HUES64 (cell line): ENCODE measurements around the gene NR3C2.

Source experiments
- H3K27ac ChIP-seq: 2 replicates; pipeline ENCODE4 v1.7.0; 2013; ENCODE audit warnings: low read depth, low read length, inconsistent platforms
- H3K27me3 ChIP-seq: 2 replicates; pipeline ENCODE4 v1.6.1; 2013; ENCODE audit warnings: mild to moderate bottlenecking, low read length; ENCODE audit not compliant: insufficient read depth
- H3K36me3 ChIP-seq: 2 replicates; pipeline ENCODE4 v1.6.1; 2013; ENCODE audit warnings: mild to moderate bottlenecking, low read length; ENCODE audit not compliant: insufficient read depth
- H3K4me1 ChIP-seq: 2 replicates; pipeline ENCODE4 v1.6.1; 2013; ENCODE audit warnings: mild to moderate bottlenecking, low read length, moderate library complexity; ENCODE audit not compliant: insufficient read depth
- H3K4me3 ChIP-seq: 2 replicates; pipeline ENCODE4 v1.5.1; 2013; ENCODE audit warnings: mild to moderate bottlenecking, low read length, moderate library complexity
- H3K9ac ChIP-seq: 2 replicates; pipeline ENCODE4 v1.6.1; 2013; ENCODE audit warnings: mild to moderate bottlenecking, low read depth, low read length
- H3K9me3 ChIP-seq: 2 replicates; pipeline ENCODE4 v1.6.1; 2013; ENCODE audit warnings: low read depth, low read length; ENCODE audit not compliant: insufficient read depth
- WGBS: fragments of 150-250, 120-280 bp; methylation state at CpG from one replicate; pipeline ENCODE4 v1.1.7; 2013; ENCODE audit warnings: missing lambda C conversion rate; 5-methylcytosine and 5-hydroxymethylcytosine counted together

NR3C2 gene

DNA sequence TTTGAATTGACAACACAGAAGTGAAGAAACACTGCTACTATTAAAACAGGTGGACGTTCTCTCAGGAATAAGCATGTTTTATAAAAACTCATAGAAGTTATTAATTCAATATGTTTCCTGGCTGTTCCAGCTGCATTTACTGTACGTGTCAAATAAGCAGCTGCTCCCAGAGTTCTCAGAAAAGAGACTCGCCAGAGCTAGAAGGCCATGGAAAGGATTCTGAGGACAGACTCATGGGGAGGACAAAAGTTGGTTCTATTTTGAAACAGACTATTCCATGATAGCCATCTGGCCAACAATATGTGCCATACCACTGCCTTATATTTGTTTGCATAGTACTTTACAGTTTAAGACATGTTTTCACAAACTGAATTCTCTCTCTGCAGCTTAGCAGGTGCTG lies 136.5 kb downstream of the NR3C2 start:
- Histone ChIP-seq H3K4me3 (no peak overlapping the region), H3K4me1 (no peaks in the 10 kb centered on the region), H3K36me3 (no peaks in the 10 kb centered on the region), H3K9ac (no peak overlapping the region), H3K27me3 (no peaks in the 10 kb centered on the region), H3K9me3 (peaks cover 12% of the 10 kb centered on the region), H3K27ac (no peak overlapping the region)
- WGBS: 75% methylated on average over 2 of the region's 3 CpGs

DNA sequence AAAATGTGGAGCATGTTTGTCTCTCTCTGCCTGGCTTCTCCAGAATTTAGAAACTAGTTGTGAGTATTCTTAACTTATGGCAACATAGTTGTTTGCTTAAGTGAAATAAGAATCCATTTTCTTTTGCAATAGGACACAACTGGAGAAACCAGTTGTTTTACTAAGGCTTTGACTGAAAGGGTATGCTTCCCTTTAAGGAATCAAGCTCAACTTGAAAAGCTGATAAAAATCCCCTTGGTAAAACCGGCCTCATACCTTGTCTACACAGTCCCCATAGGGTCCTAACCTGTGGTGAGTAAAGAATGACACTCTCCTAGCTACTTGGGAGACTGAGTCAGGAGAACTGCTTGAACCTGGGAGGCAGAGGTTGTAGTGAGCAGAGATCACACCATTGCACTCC lies 139.8 kb downstream of the NR3C2 start:
- Histone ChIP-seq H3K27me3 (no peaks in the 10 kb centered on the region), H3K9ac (no peak overlapping the region)
- 80% methylated on average over 1 of the region's 1 CpG for WGBS

DNA sequence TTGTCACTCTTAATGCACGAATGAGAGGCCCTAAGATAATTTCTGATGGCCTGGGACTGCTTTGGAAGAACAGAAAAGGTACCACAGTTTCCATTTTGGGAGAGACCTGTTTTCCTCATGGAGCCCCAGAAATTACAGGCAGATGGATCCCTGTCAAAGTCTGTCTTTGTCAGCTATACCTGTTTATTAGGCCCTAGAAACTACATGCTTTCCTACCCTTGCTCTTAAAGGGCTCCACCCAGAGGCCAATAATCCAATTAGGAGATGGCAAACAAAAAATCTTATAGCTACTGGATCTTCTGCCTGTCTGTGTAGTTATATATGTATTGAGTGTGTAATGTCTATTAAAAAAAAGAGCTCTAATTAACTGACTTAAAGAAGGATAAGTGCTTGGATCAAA lies 141.3 kb downstream of the NR3C2 start:
- 97% methylated on average over 1 of the region's 1 CpG for WGBS
- no peak overlapping the region for H3K4me3 ChIP-seq
- no peaks in the 10 kb centered on the region for H3K36me3 ChIP-seq

More for the DNA sequence above, 139.8 kb downstream of the NR3C2 start:
- Histone ChIP-seq H3K9me3 (peaks cover 43% of the 10 kb centered on the region), H3K27ac (no peak overlapping the region), H3K4me1 (no peaks in the 10 kb centered on the region), H3K36me3 (no peaks in the 10 kb centered on the region), H3K4me3 (no peak overlapping the region)

DNA sequence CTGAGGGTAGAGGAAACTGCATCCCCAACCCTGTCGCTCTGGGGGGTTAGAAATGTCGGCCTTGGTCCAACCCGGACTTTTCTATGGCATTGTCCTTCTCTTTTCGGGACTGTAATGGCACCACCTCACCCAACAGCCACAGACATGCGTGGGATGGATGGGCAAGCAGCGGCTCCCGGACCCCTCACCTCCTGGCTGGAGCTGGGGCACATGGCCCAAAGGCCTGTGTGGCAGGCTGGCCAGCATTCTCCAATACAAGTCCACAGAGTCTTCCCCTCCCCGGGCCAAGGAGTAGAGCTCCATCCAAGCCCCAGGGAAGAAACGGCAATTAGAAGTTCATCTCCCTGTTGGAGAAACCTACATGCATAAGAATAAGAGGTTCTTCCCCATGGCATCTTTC lies 142.9 kb downstream of the NR3C2 start:
- H3K4me1 ChIP-seq: no peaks in the 10 kb centered on the region
- no peaks in the 10 kb centered on the region for H3K36me3 ChIP-seq
- no peak overlapping the region for H3K27ac ChIP-seq
- peaks cover 43% of the 10 kb centered on the region for H3K9me3 ChIP-seq
- WGBS: 94% methylated on average over 9 of the region's 9 CpGs
- no peak overlapping the region for H3K4me3 ChIP-seq
- H3K9ac ChIP-seq: no peak overlapping the region
- H3K27me3 ChIP-seq: no peaks in the 10 kb centered on the region

More for the DNA sequence above, 141.3 kb downstream of the NR3C2 start:
- Histone ChIP-seq H3K27me3 (no peaks in the 10 kb centered on the region), H3K27ac (no peak overlapping the region), H3K4me1 (no peaks in the 10 kb centered on the region), H3K9me3 (peaks cover 43% of the 10 kb centered on the region), H3K9ac (no peak overlapping the region)

- 89% methylated on average over 2 of the region's 2 CpGs for WGBS
- Histone ChIP-seq H3K36me3 (no peaks in the 10 kb centered on the region), H3K9me3 (peaks cover 38% of the 10 kb centered on the region), H3K27ac (no peak overlapping the region), H3K4me3 (no peak overlapping the region), H3K4me1 (no peaks in the 10 kb centered on the region), H3K27me3 (no peaks in the 10 kb centered on the region), H3K9ac (no peak overlapping the region)
These were observed 145.7 kb downstream of the NR3C2 start for GRCh38 chr4:148296498-148296897.

DNA sequence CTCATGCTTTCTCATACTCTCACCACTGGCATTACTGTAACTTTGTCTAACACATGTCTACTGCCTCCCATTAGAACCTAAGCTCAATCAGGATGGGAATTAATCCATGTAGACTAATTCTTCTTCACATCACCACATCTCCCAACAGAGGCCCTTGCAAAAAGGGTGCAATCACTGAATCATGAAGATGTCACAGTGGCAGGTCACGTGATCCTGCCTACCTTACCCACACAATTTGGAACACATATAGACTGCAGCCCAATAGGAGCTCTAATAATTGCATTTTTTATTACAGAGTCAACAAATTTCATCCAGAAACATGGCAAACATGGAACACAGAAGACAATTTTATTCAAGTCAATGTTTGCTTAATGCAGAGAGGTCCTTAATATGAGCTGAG lies 146.6 kb downstream of the NR3C2 start:
- WGBS: 98% methylated on average over 1 of the region's 1 CpG
- no peak overlapping the region for H3K27ac ChIP-seq
- no peak overlapping the region for H3K4me3 ChIP-seq
- peaks cover 30% of the 10 kb centered on the region for H3K9me3 ChIP-seq
- H3K9ac ChIP-seq: no peak overlapping the region
- H3K4me1 ChIP-seq: no peaks in the 10 kb centered on the region
- H3K36me3 ChIP-seq: no peaks in the 10 kb centered on the region
- H3K27me3 ChIP-seq: no peaks in the 10 kb centered on the region

GRCh38 chr4:148293571-148293970 lies 148.6 kb downstream of the NR3C2 start:
- Histone ChIP-seq H3K36me3 (no peaks in the 10 kb centered on the region), H3K27me3 (no peaks in the 10 kb centered on the region), H3K27ac (no peak overlapping the region), H3K4me3 (no peak overlapping the region), H3K9me3 (peaks cover 10% of the 10 kb centered on the region; the same call in 1 of the 2 replicates), H3K4me1 (0 out of 2 replicates have a peak, but pooled peaks cover 3% of the 10 kb centered on the region), H3K9ac (no peak overlapping the region)
- WGBS: 91% methylated on average over 1 of the region's 1 CpG

DNA sequence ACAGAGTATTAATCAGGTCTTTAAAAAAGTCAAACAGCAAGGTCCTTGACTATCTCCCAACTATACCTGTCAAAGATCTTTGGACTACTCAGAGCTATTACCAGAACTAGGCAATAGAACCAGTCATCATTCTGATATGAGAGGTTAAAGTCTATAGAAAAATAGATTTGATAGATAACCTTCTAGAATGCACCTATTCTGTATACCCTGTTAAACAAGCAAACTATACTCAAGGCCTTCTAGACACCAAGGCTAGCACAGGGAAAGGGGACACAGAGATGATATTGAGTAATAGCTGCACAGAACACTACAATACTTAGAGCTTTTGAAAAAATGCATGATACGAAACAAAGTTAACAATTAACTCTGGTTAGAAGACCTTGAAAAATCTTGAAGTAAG lies 149.5 kb downstream of the NR3C2 start:
- H3K27ac ChIP-seq: no peak overlapping the region
- no peaks in the 10 kb centered on the region for H3K36me3 ChIP-seq
- no peak overlapping the region for H3K4me3 ChIP-seq
- H3K27me3 ChIP-seq: no peaks in the 10 kb centered on the region
- H3K9me3 ChIP-seq: 0 out of 2 replicates have a peak, but pooled peaks cover 1% of the 10 kb centered on the region
- no peak overlapping the region for H3K9ac ChIP-seq
- H3K4me1 ChIP-seq: 0 out of 2 replicates have a peak, but pooled peaks cover 3% of the 10 kb centered on the region
- WGBS: no CpG with 5 or more reads among the region's 1 CpG

- Histone ChIP-seq H3K9me3 (no peaks in the 10 kb centered on the region), H3K4me1 (0 out of 2 replicates have a peak, but pooled peaks cover 3% of the 10 kb centered on the region), H3K27ac (no peak overlapping the region; the same call in 1 of the 2 replicates), H3K4me3 (no peak overlapping the region), H3K36me3 (no peaks in the 10 kb centered on the region), H3K27me3 (no peaks in the 10 kb centered on the region), H3K9ac (no peak overlapping the region)
- WGBS: 84% methylated on average over 4 of the region's 4 CpGs
These were observed 152.5 kb downstream of the NR3C2 start for GRCh38 chr4:148289740-148290139.

- no peaks in the 10 kb centered on the region for H3K36me3 ChIP-seq
- WGBS: 50% methylated on average over 2 of the region's 3 CpGs
- no peak overlapping the region for H3K4me3 ChIP-seq
- no peaks in the 10 kb centered on the region for H3K27me3 ChIP-seq
- no peak overlapping the region for H3K9ac ChIP-seq
- H3K4me1 ChIP-seq: 0 out of 2 replicates have a peak, but pooled peaks cover 3% of the 10 kb centered on the region
- H3K9me3 ChIP-seq: no peaks in the 10 kb centered on the region
- H3K27ac ChIP-seq: no peak overlapping the region
These were observed 153.8 kb downstream of the NR3C2 start for GRCh38 chr4:148288448-148288847.

GRCh38 chr4:148287111-148287510 lies 155.1 kb downstream of the NR3C2 start:
- H3K27me3 ChIP-seq: no peaks in the 10 kb centered on the region
- H3K9me3 ChIP-seq: no peaks in the 10 kb centered on the region
- H3K27ac ChIP-seq: no peak overlapping the region
- WGBS: 100% methylated on average over 1 of the region's 1 CpG
- H3K4me3 ChIP-seq: no peak overlapping the region
- H3K36me3 ChIP-seq: no peaks in the 10 kb centered on the region
- 0 out of 2 replicates have a peak, but pooled peaks cover 3% of the 10 kb centered on the region for H3K4me1 ChIP-seq
- H3K9ac ChIP-seq: no peak overlapping the region

DNA sequence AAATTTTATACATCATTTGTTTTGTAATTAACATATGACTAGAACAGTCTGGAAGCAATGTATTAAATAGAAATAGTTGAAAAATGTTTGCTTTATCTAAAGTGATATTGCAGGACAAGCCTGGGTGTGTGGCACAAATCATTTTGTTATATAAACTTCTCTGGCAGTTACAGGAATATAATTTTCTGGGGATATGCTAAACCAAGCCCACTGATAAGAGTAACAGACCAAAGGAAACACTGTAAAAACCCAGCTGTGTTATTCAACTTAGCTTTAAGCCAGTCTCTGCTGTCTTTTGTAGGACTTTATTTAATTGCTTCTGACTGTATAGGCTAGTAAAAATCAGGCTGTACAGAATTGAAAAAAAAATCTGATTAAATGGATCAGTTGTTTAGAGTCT lies 156.2 kb downstream of the NR3C2 start:
- Histone ChIP-seq H3K9ac (no peak overlapping the region), H3K36me3 (no peaks in the 10 kb centered on the region), H3K4me3 (no peak overlapping the region), H3K4me1 (0 out of 2 replicates have a peak, but pooled peaks cover 3% of the 10 kb centered on the region), H3K27ac (no peak overlapping the region), H3K27me3 (no peaks in the 10 kb centered on the region), H3K9me3 (no peaks in the 10 kb centered on the region)
